ENCODE data around the gene MTM1. TPM values are rescaled to one million over a fixed set of nuclear protein-coding genes. Genes with fewer than 3 reads are reported as not detected.
A peak's percentile ranks its signal among the peaks of the same experiment; 100 is the strongest.

MTM1 gene
- total RNA-seq, 1 experiment from 2014 or later, result 15.5 TPM

GRCh38 chrX:150602743-150603142 is 34.3 kb downstream of the MTM1 start:
- peak; percentile 5 for DNase-seq (ENCODE audit: low read depth)

GRCh38 chrX:150605603-150606002 is 37.2 kb downstream of the MTM1 start:
- DNase-seq (ENCODE audit: low read depth), result no peak

GRCh38 chrX:150607201-150607600 is 38.8 kb downstream of the MTM1 start:
- no peak for DNase-seq (ENCODE audit: low read depth)

GRCh38 chrX:150610043-150610442 is 41.6 kb downstream of the MTM1 start:
- DNase-seq (ENCODE audit: low read depth), result peak; percentile 4

- DNase-seq (ENCODE audit: low read depth), result peak; percentile 62
These were observed 42.0 kb downstream of the MTM1 start for GRCh38 chrX:150610446-150610845.

GRCh38 chrX:150615356-150615755 is 46.9 kb downstream of the MTM1 start:
- no peak for DNase-seq (ENCODE audit: low read depth)

- DNase-seq (ENCODE audit: low read depth), result no peak
These were observed 47.9 kb downstream of the MTM1 start for GRCh38 chrX:150616179-150616862.

- DNase-seq (ENCODE audit: low read depth), result peak; percentile 32
These were observed 48.4 kb downstream of the MTM1 start for GRCh38 chrX:150616863-150617198.

- DNase-seq (ENCODE audit: low read depth), result no peak
These were observed 53.2 kb downstream of the MTM1 start for GRCh38 chrX:150621652-150622051.

GRCh38 chrX:150623583-150623982 is 55.2 kb downstream of the MTM1 start:
- no peak for DNase-seq (ENCODE audit: low read depth)

- DNase-seq (ENCODE audit: low read depth), result no peak
These were observed 56.7 kb downstream of the MTM1 start for GRCh38 chrX:150625097-150625496.

GRCh38 chrX:150625875-150626274 is 57.5 kb downstream of the MTM1 start:
- no peak for DNase-seq (ENCODE audit: low read depth)

GRCh38 chrX:150627957-150628356 is 59.5 kb downstream of the MTM1 start:
- DNase-seq (ENCODE audit: low read depth), result no peak

GRCh38 chrX:150635952-150636351 is 67.5 kb downstream of the MTM1 start:
- peak; percentile 93 for DNase-seq (ENCODE audit: low read depth)

GRCh38 chrX:150642423-150642822 is 74.0 kb downstream of the MTM1 start:
- no peak for DNase-seq (ENCODE audit: low read depth)

GRCh38 chrX:150643271-150643670 is 74.8 kb downstream of the MTM1 start:
- peak; percentile 7 for DNase-seq (ENCODE audit: low read depth)

- DNase-seq (ENCODE audit: low read depth), result no peak
These were observed 75.5 kb downstream of the MTM1 start for GRCh38 chrX:150643958-150644357.

GRCh38 chrX:150644422-150644821 is 76.0 kb downstream of the MTM1 start:
- no peak for DNase-seq (ENCODE audit: low read depth)

GRCh38 chrX:150647331-150647730 is 78.9 kb downstream of the MTM1 start:
- DNase-seq (ENCODE audit: low read depth), result no peak

- DNase-seq (ENCODE audit: low read depth), result no peak
These were observed 80.0 kb downstream of the MTM1 start for GRCh38 chrX:150648296-150648940.

- DNase-seq (ENCODE audit: low read depth), result peak; percentile 31
These were observed 80.9 kb downstream of the MTM1 start for GRCh38 chrX:150649096-150649870.

- no peak for DNase-seq (ENCODE audit: low read depth)
These were observed 83.5 kb downstream of the MTM1 start for GRCh38 chrX:150651906-150652305.

GRCh38 chrX:150655788-150656187 is 87.4 kb downstream of the MTM1 start:
- DNase-seq (ENCODE audit: low read depth), result no peak
